Astrocyte of the cerebellum (primary cell): ENCODE results near the gene ATP2C2.

Experiments
- DNase-seq: peaks from one replicate; pipeline ENCODE4 v3.0.0-alpha.2; 2011; ENCODE audit warnings: low read depth
- H3K4me3 ChIP-seq: 2 replicates; pipeline ENCODE4 v1.5.1; 2011; ENCODE audit warnings: mild to moderate bottlenecking, low read depth, low read length, moderate library complexity
- CTCF ChIP-seq: IDR thresholded peaks from 2 replicates; pipeline ENCODE4 v1.5.1; 2012; ENCODE audit warnings: low read length, low read depth, moderate library complexity, mild to moderate bottlenecking; ENCODE audit errors: missing control alignments
- in situ Hi-C: cut with HindIII; loops from 2 replicates; pipeline ENCODE4 v1.10.0; 2017; ENCODE audit warnings: low sequenced_read_pairs

The ATP2C2 gene

DNA sequence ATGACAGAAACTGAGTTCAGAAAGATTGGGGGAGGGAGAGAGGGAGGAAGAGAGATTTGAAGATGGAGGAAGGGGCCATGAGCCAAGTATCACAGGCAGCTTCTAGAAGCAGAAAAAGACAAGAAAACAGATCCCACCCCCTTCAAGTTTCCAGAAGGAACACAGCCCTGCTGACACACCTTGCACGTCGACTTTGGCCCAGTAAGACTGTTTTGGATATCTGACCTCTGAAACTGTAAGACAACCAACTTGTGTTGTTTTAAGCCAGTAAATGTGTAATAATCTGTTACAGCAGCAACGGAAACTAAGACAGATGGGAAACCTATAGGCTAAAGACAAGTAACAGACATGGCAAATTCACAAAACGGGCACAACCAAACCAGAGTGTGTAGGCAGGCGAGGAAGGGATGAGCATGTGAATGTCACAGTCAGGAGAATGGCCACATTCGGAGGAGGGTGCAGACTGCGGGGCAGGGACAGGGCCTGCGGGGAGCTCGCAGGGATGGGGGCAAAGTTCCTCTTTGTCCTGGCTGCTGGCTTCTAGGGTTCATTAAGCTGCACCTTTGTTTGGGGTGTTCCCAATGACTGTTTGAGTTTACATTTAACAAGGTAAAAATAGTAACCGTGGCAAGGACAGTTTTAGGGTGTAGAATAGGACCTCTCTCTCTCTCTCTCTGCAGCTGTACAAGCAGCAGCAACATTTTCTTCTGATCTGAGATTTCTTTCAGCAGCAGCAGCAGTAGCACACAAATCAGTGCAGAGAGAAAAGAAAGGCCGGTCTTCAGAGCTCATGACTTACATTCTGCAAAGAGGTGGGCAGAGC lies 18.3 kb upstream of the ATP2C2 start:
- no peak overlapping the region for H3K4me3 ChIP-seq
- TF ChIP-seq CTCF, result no peak
- in situ Hi-C loops, result no loop called here
- DNase-seq, result no peak

- DNase-seq, result no peak
- H3K4me3 ChIP-seq, result no peak overlapping the region
- no peak for TF ChIP-seq CTCF
- in situ Hi-C loops, result no loop called here
These were observed 17.5 kb upstream of the ATP2C2 start for GRCh38 chr16:84350685-84351400.

- TF ChIP-seq CTCF, result no peak
- H3K4me3 ChIP-seq, result no peak overlapping the region
- no peak for DNase-seq
- in situ Hi-C loops, result no loop called here
These were observed 16.7 kb upstream of the ATP2C2 start for GRCh38 chr16:84351630-84352029.

- in situ Hi-C loops, result no loop called here
- DNase-seq, result no peak
- no peak overlapping the region for H3K4me3 ChIP-seq
- no peak for TF ChIP-seq CTCF
These were observed 14.0 kb upstream of the ATP2C2 start for GRCh38 chr16:84354306-84354705.

GRCh38 chr16:84355149-84355548 lies 13.2 kb upstream of the ATP2C2 start:
- no peak for DNase-seq
- no peak for TF ChIP-seq CTCF
- no peak overlapping the region for H3K4me3 ChIP-seq
- in situ Hi-C loops, result no loop called here

DNA sequence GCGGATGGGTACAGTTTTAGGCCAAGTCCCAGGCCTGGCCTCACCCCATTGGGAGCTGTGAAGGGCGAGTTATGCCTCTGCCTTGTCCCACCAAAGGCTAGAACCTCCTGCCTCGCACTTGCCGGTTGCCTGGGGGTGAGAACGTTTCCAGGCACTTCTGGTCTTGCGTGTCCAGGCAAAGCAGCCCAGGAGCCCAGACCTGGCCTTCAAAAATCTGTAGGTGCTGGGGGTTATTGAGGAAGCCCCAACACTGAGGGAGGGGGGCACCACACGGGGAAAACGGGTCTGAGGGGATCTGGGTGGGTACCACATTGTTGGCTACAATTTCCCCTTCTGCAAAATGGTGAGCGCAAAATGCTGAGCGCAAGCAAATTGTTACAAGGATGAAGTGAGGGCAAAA lies 12.2 kb upstream of the ATP2C2 start:
- no peak for TF ChIP-seq CTCF
- DNase-seq, result no peak
- in situ Hi-C loops, result no loop called here

More for the DNA sequence above, 12.2 kb upstream of the ATP2C2 start:
- H3K4me3 ChIP-seq, result no peak overlapping the region
